Calu3 (cell line): Measurements from ENCODE around the gene NUDT14. TPM values are rescaled to one million over a fixed set of nuclear protein-coding genes. Genes with fewer than 3 reads are reported as not detected.
A peak's percentile ranks its signal among the peaks of the same experiment; 100 is the strongest.

ENCODE experiments used
- BruUV-seq: library from RNA; stranded (reverse); fragments of 400-500 nt; replicated peaks from 2 replicates; lab custom pipeline; 2021; lab: Mats Ljungman, UMichigan
- CTCF ChIA-PET: fragments of 300-600 bp; sonication (Branson Sonifier 250); formaldehyde crosslinking; loops from one replicate; lab custom pipeline; 2022; ENCODE audit warnings: antibody characterized with exemption; lab: Charles Lee
- DNase-seq: peaks from one replicate; pipeline ENCODE4 v3.0.0; 2022
- H3K27ac Mint-ChIP-seq: one replicate; pipeline ENCODE4 v1.8.0; 2022; ENCODE audit warnings: mixed read lengths; ENCODE audit not compliant: unreplicated experiment
- H3K27me3 Mint-ChIP-seq: one replicate; pipeline ENCODE4 v1.8.0; 2022; ENCODE audit warnings: mixed read lengths; ENCODE audit not compliant: unreplicated experiment
- H3K36me3 Mint-ChIP-seq: one replicate; pipeline ENCODE4 v1.8.0; 2022; ENCODE audit warnings: mild to moderate bottlenecking, moderate library complexity, mixed read lengths; ENCODE audit not compliant: insufficient read depth, unreplicated experiment
- H3K4me1 Mint-ChIP-seq: one replicate; pipeline ENCODE4 v1.8.0; 2022; ENCODE audit warnings: mild to moderate bottlenecking, low read depth, mixed read lengths; ENCODE audit not compliant: unreplicated experiment
- H3K4me3 Mint-ChIP-seq: one replicate; pipeline ENCODE4 v1.8.0; 2022; ENCODE audit warnings: mild to moderate bottlenecking, low read depth, moderate library complexity, mixed read lengths; ENCODE audit not compliant: unreplicated experiment
- H3K9me3 Mint-ChIP-seq: one replicate; pipeline ENCODE4 v1.8.0; 2022; ENCODE audit warnings: low read depth, mixed read lengths; ENCODE audit not compliant: unreplicated experiment
- intact Hi-C: fragments of 100-400 bp; cut with micrococcal nuclease; formaldehyde crosslinking; loops from one replicate; pipeline ENCODE4 v1.10.0; 2022; ENCODE audit not compliant: unreplicated experiment
- total RNA-seq: library from RNA; stranded (reverse); gene quantifications from 2 replicates; pipeline ENCODE4 v1.2.3, GENCODE V29; 2022
- TF ChIP-seq, protein P1 (sequence below): fragments of 200-600 bp; IDR thresholded peaks from one replicate; pipeline ENCODE4 v1.8.0; 2022; ENCODE audit warnings: antibody characterized with exemption; ENCODE audit not compliant: unreplicated experiment

NUDT14 gene
- total RNA-seq, 1 experiment from 2014 or later = 38.0 TPM

DNA sequence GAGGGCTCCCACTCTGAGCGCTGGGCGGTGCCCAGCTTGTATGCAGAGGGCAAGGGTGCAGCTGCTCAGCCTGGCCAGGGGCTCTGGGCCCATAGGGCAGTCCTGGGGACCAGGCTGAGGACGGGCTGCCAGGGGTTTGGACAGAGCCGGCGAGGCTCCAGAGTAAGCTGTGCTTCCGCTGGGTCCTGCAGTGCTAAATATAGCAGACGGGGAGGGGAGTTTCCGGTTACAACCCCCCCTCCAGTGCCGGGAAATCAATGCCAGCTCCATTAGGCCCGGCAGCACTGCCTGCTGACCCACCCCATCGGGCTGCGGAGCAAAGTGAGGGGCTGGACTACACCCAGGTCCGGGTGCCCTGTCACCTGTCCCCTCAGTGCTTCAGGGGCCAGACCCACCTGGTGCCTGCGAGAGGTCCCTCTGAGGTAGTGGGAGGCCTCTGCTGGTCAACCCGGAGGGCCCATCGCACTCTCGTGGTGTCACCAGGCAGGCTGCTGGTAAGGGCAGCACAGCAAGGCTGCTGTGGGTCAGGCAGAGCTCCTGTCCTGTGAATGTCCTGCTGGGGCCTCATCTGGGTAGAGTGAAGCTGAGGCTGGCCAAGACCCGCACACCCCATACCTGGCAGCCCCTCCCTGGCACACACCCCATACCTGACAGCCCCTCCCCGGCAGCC, 10.0 kb downstream of the NUDT14 start:
- Mint-ChIP-seq H3K4me3 (no peak overlapping the region), H3K9me3 (no peaks in the 10 kb centered on the region), H3K36me3 (peaks cover 14% of the 10 kb centered on the region), H3K4me1 (peaks cover 2% of the 10 kb centered on the region), H3K27me3 (peaks cover 11% of the 10 kb centered on the region), H3K27ac (no peak overlapping the region)
- CTCF ChIA-PET = interaction anchor here (0.5 to 1.8 kb wide), 3 partner anchors 52 to 716 kb away, joined by 3 to 4 read pairs (median 4); no protein-coding TSS in a partner anchor
- no peak for DNase-seq
- BruUV-seq = no TSS peak
- TF ChIP-seq, protein P1, sequence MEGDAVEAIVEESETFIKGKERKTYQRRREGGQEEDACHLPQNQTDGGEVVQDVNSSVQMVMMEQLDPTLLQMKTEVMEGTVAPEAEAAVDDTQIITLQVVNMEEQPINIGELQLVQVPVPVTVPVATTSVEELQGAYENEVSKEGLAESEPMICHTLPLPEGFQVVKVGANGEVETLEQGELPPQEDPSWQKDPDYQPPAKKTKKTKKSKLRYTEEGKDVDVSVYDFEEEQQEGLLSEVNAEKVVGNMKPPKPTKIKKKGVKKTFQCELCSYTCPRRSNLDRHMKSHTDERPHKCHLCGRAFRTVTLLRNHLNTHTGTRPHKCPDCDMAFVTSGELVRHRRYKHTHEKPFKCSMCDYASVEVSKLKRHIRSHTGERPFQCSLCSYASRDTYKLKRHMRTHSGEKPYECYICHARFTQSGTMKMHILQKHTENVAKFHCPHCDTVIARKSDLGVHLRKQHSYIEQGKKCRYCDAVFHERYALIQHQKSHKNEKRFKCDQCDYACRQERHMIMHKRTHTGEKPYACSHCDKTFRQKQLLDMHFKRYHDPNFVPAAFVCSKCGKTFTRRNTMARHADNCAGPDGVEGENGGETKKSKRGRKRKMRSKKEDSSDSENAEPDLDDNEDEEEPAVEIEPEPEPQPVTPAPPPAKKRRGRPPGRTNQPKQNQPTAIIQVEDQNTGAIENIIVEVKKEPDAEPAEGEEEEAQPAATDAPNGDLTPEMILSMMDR = no peak
- intact Hi-C loops = no loop called here

DNA sequence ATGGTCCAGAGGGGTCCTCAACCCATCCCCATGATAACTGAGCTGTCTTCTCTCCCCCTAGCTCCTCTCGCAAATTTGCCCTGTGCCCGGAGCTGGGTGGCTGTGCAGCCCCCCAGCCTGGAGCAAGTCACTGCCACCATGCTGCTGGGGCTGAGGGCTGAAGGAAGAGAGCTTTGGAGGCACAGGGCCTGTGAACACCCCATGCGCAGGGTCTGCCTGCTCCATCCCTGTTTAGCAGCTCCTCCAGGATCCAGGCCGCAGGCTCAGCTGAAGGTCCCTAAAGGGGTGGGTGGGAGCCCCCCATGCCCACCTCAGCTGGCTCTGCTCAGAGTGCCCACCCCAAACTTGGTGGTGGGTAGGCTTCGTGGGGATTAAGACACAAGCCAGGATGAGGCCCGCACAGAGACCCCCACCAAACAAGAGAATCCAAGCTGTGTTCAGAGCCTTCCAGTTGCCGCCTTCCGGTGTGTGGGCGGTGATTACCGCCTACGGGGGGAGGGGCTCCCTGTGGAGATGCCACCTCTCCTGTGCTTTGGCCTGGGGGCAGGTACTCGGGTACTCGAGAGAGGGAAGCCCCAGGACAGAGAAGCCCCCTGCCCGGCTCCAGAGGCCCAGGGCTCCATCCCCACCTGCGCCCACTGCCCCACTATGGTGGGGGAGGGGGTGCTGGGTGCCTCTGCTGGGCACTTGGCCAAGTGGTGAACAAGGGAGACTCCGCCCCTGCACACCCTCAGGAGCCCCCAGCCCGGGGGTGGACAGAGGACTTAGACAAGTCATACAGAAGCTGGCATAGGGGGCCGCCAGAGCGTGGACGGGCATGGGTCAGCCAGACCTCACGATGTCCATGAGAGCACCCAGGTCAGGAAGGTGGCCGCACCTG, 11.1 kb downstream of the NUDT14 start:
- peaks cover 11% of the 10 kb centered on the region for H3K27me3 Mint-ChIP-seq
- H3K4me1 Mint-ChIP-seq = peaks cover 5% of the 10 kb centered on the region
- CTCF ChIA-PET = no interaction called here
- peak overlapping the region; percentile 68 for H3K27ac Mint-ChIP-seq
- peak overlapping the region; percentile 51 for H3K4me3 Mint-ChIP-seq
- H3K9me3 Mint-ChIP-seq = no peaks in the 10 kb centered on the region
- no TSS peak for BruUV-seq
- intact Hi-C loops = loop anchor here (5.0 kb wide), 1 partner anchor 78 kb away; no protein-coding TSS in a partner anchor
- no peak for DNase-seq
- peaks cover 14% of the 10 kb centered on the region for H3K36me3 Mint-ChIP-seq
- TF ChIP-seq, protein P1 = no peak

DNA sequence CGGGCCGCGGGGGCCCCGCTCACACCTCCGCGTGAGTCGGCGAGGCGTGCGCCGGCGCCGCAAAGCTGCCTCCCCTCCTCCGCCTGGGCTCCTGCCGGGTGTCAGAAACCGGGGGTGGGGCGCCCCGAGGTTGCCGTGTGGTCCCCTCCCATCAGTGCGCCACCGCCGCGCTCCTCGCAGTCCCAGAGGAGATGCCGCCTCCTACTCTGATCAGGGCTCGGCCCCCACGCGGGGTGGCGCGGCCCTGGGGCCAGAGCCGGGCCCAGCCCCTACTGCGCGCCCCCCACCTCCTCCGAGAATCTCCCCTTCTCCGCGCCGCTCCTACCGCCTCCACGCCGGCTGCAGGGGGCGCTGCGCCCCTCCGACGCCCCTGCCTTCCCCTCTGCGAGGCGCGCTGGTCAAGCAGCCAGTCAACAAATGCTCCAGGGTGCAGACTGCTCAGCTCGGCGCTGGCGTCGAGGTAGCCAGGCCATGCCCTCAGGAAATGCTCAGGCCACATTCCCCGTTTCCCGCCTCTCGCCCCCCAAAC, 12.1 kb downstream of the NUDT14 start:
- TF ChIP-seq, protein P1 = no peak
- intact Hi-C loops = loop anchor here (5.0 kb wide), 1 partner anchor 77 kb away; no protein-coding TSS in a partner anchor
- no TSS peak for BruUV-seq
- H3K27me3 Mint-ChIP-seq = peaks cover 11% of the 10 kb centered on the region
- peak overlapping the region; percentile 51 for H3K4me3 Mint-ChIP-seq
- H3K36me3 Mint-ChIP-seq = peaks cover 17% of the 10 kb centered on the region
- H3K9me3 Mint-ChIP-seq = no peaks in the 10 kb centered on the region
- peak overlapping the region; percentile 68 for H3K27ac Mint-ChIP-seq
- H3K4me1 Mint-ChIP-seq = peaks cover 10% of the 10 kb centered on the region
- CTCF ChIA-PET = no interaction called here
- no peak for DNase-seq

DNA sequence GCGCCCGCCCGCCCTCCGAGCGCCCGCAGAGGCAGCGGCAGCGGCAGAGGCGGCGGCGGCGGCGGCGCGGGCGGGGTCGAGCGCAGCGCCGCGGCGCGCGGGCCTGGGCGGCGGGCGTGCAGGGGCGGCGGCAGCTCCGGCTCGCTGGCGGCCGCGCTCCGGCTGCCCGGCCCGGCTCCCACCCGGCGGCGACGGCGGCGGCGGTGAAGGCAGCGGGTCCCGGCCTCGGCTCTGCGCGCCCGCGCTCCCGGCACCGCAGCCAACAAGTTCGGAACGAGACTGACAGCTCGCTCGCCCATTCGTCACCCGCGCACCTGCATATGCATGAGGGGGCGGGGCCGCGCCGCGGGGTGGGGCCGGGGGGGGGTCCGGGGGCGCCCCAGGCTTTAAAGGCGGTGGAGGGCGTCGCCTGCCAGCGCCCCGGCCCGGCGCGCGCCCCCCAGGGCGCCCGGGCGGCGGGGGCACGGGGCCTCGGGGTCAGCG, 12.6 kb downstream of the NUDT14 start, which contains the start of gene JAG2:
TSS of gene JAG2 (minus strand) at position 281 of the 483 bp plus-strand sequence. CDS start 356 bp downstream, outside the sequence.
- no TSS peak for BruUV-seq
- H3K27ac Mint-ChIP-seq = peak within 1 kb of the TSS; percentile 68
- intact Hi-C loops = loop anchor here (5.0 kb wide), 1 partner anchor 76 kb away; no protein-coding TSS in a partner anchor

More for the DNA sequence above, 12.6 kb downstream of the NUDT14 start, which contains the start of gene JAG2:
- H3K9me3 Mint-ChIP-seq = no peaks in the 10 kb centered on the region
- CTCF ChIA-PET = interaction anchor here (1.0 kb wide), 1 partner anchor 77 kb away, joined by 3 read pairs; no protein-coding TSS in a partner anchor
- peaks cover 10% of the 10 kb centered on the region for H3K4me1 Mint-ChIP-seq
- TF ChIP-seq, protein P1 = no peak
- H3K4me3 Mint-ChIP-seq = peak within 1 kb of the TSS; percentile 55
- H3K27me3 Mint-ChIP-seq = peaks cover 11% of the 10 kb centered on the region
- DNase-seq = peak; percentile 64
- peaks cover 18% of the 10 kb centered on the region for H3K36me3 Mint-ChIP-seq
